OCI-LY7 (cell line): Measurements from ENCODE around the gene CCNE1. TPM values are rescaled to one million over a fixed set of nuclear protein-coding genes. Genes with fewer than 3 reads are reported as not detected.
"Not testable (repeated sequence)": the region's sequence is repeated elsewhere in the genome, so short reads cannot be mapped to it uniquely, and the experiment has no call there.

Experiments
- BruUV-seq: library from RNA; stranded (reverse); fragments of 400-500 nt; replicated peaks from 2 replicates; lab custom pipeline; 2021; lab: Mats Ljungman, UMichigan
- CTCF ChIA-PET: fragments of 300-600 bp; sonication (Branson Sonifier 250); formaldehyde crosslinking; loops from one replicate; lab custom pipeline; 2022; ENCODE audit warnings: antibody characterized with exemption; ENCODE audit not compliant: unreplicated experiment; lab: Charles Lee
- POLR2A ChIA-PET: fragments of 300-600 bp; sonication (Branson Sonifier 250); formaldehyde crosslinking; loops from one replicate; lab custom pipeline; 2022; ENCODE audit warnings: antibody characterized with exemption; lab: Charles Lee
- DNase-seq: peaks from one replicate; pipeline ENCODE4 v3.0.0-alpha.2; 2015; ENCODE audit warnings: low spot score
- H2AFZ ChIP-seq: fragments of 200-600 bp; sonication (generic), shearing (Covaris generic); 2 replicates; pipeline ENCODE4 v1.6.1; 2014; ENCODE audit warnings: mild to moderate bottlenecking, antibody characterized with exemption, low read length, moderate library complexity
- H3K27ac ChIP-seq: fragments of 200-600 bp; sonication (generic); 2 replicates; pipeline ENCODE4 v1.5.1; 2014; ENCODE audit warnings: mixed run types, low read depth, mild to moderate bottlenecking, moderate library complexity, low read length, inconsistent platforms; ENCODE audit not compliant: poor library complexity, severe bottlenecking
- H3K36me3 ChIP-seq: fragments of 200-600 bp; sonication (generic); 2 replicates; pipeline ENCODE4 v1.6.1; 2014; ENCODE audit warnings: mild to moderate bottlenecking, antibody characterized with exemption, low read length, moderate library complexity, mixed read lengths; ENCODE audit not compliant: insufficient read depth
- H3K4me1 ChIP-seq: fragments of 200-600 bp; sonication (generic); 2 replicates; pipeline ENCODE4 v1.5.1; 2014; ENCODE audit warnings: mild to moderate bottlenecking, low read length; ENCODE audit not compliant: insufficient read depth, poor library complexity, severe bottlenecking
- H3K4me2 ChIP-seq: fragments of 200-600 bp; sonication (generic); 2 replicates; pipeline ENCODE4 v1.6.1; 2014; ENCODE audit warnings: mild to moderate bottlenecking, low read length
- H3K4me3 ChIP-seq: fragments of 200-600 bp; sonication (generic); 2 replicates; pipeline ENCODE4 v1.5.1; 2014; ENCODE audit warnings: mild to moderate bottlenecking, low read depth, low read length; ENCODE audit not compliant: poor library complexity, severe bottlenecking
- H3K79me2 ChIP-seq: fragments of 200-600 bp; sonication (generic); 2 replicates; pipeline ENCODE4 v1.6.1; 2016; ENCODE audit warnings: low read depth, mild to moderate bottlenecking, low read length, moderate library complexity, mixed read lengths; ENCODE audit not compliant: insufficient read depth
- H3K9me2 ChIP-seq: fragments of 200-600 bp; sonication (generic); 2 replicates; pipeline ENCODE4 v1.6.1; 2016; ENCODE audit warnings: mild to moderate bottlenecking, low read length, mixed read lengths; ENCODE audit not compliant: insufficient read depth
- H3K9me3 ChIP-seq: fragments of 200-600 bp; sonication (generic); 2 replicates; pipeline ENCODE4 v1.6.1; 2014; ENCODE audit warnings: mild to moderate bottlenecking, mixed run types, low read length, mixed read lengths
- H4K20me1 ChIP-seq: fragments of 200-600 bp; sonication (generic); 2 replicates; pipeline ENCODE4 v1.6.1; 2014; ENCODE audit warnings: mild to moderate bottlenecking, antibody characterized with exemption, low read length, moderate library complexity, mixed read lengths; ENCODE audit not compliant: insufficient read depth
- CTCF ChIP-seq: fragments of 200-600 bp; sonication (generic); conservative IDR thresholded peaks from 2 replicates; pipeline ENCODE4 v1.5.1; 2014; ENCODE audit warnings: mild to moderate bottlenecking, antibody characterized with exemption, low read length, moderate library complexity, mixed read lengths
- EZH2phosphoT487 ChIP-seq: fragments of 200-600 bp; sonication (generic); IDR thresholded peaks from 2 replicates; pipeline ENCODE4 v1.6.1; 2018; ENCODE audit warnings: low read depth, borderline replicate concordance, mild to moderate bottlenecking, mixed run types, antibody characterized with exemption, low read length, moderate library complexity, mixed read lengths
- intact Hi-C: fragments of 100-400 bp; cut with micrococcal nuclease; formaldehyde crosslinking; loops from one replicate; pipeline ENCODE4 v1.10.0; 2022; ENCODE audit not compliant: unreplicated experiment
- total RNA-seq, 2 experiments: library from RNA; depleted of rRNA in 1 of 2; stranded (reverse); fragments of >200 nt in 1 of 2; shearing (Covaris generic) in 1 of 2; gene quantifications; 2 replicates each; pipeline ENCODE4 v1.2.3, GENCODE V29; 2014 to 2022

Gene CCNE1
- total RNA-seq, 2 experiments from 2014 or later: 23.2 to 36.1 TPM

DNA sequence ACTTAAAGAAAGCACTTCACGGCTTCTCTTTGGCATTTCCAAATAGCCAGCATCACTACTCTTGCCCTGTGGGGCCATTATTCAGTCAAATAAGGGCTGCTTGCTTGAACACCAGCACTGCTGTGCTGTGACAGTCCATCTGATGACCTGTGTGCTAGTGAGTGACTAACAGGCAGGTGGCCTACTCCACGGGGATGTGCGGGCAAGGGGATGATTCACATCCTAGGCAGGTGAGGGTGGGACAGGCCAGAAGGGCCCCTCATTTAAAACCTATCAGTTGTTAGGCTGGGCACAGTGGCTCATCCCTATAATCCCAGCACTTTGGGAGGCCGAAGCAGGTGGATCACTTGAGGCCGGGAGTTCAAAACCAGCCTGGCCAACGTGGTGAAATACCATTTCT, 8.2 kb downstream of the CCNE1 start:
- Histone ChIP-seq H3K27ac (no peak overlapping the region), H4K20me1 (no peaks in the 10 kb centered on the region), H3K4me1 (peaks cover 15% of the 10 kb centered on the region), H3K4me3 (no peak overlapping the region), H3K9me2 (no peaks in the 10 kb centered on the region), H3K9me3 (no peaks in the 10 kb centered on the region), H2AFZ (no peak overlapping the region), H3K36me3 (peaks cover 79% of the 10 kb centered on the region), H3K79me2 (no peaks in the 10 kb centered on the region), H3K4me2 (no peak overlapping the region)
- no peak for DNase-seq
- TF ChIP-seq EZH2phosphoT487 (no peak), CTCF (no peak)
- CTCF ChIA-PET: no interaction called here
- no TSS peak for BruUV-seq
- intact Hi-C loops: no loop called here
- POLR2A ChIA-PET: interaction anchor here (0.6 kb wide), 1 partner anchor 109 kb away, joined by 4 read pairs; no protein-coding TSS in a partner anchor

- ChIA-PET POLR2A (interaction anchor here (0.6 to 1.2 kb wide), 3 partner anchors 11 to 300 kb away, joined by 3 to 7 read pairs (median 4); no protein-coding TSS in a partner anchor), CTCF (no interaction called here)
- Histone ChIP-seq H3K9me3 (no peaks in the 10 kb centered on the region), H3K36me3 (peaks cover 68% of the 10 kb centered on the region), H2AFZ (no peak overlapping the region), H4K20me1 (no peaks in the 10 kb centered on the region), H3K27ac (no peak overlapping the region), H3K9me2 (no peaks in the 10 kb centered on the region), H3K79me2 (no peaks in the 10 kb centered on the region), H3K4me1 (no peaks in the 10 kb centered on the region), H3K4me3 (no peak overlapping the region), H3K4me2 (no peak overlapping the region)
- no TSS peak for BruUV-seq
- intact Hi-C loops: no loop called here
- TF ChIP-seq EZH2phosphoT487: no peak
- TF ChIP-seq CTCF: no peak
- no peak for DNase-seq
Observed at GRCh38 chr19:29823581-29824330, 12.0 kb downstream of the CCNE1 start.

DNA sequence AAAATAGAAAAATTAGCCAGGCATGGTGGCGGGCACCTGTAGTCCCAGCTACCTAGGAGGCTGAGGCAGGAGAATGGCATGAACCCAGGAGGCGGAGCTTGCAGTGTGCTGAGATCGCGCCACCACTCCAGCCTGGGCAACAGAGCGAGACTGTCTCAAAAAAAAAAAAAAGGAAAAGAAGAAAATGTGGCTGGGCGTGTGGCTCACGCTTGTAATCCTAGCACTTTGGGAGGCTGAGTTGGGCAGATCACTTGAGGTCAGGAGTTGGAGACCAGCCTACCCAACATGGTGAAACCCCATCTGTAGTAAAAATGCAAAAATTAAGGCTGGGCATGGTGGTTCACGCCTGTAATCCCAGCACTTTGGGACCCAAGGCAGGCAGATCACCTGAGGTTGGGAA, 13.5 kb downstream of the CCNE1 start:
- H3K4me1 ChIP-seq, H2AFZ ChIP-seq, CTCF ChIA-PET, POLR2A ChIA-PET, H3K79me2 ChIP-seq, BruUV-seq, H3K4me2 ChIP-seq, H3K27ac ChIP-seq, H3K9me2 ChIP-seq, H4K20me1 ChIP-seq, H3K9me3 ChIP-seq, intact Hi-C loops, H3K4me3 ChIP-seq, DNase-seq: not testable (repeated sequence)
- peaks cover 53% of the 10 kb centered on the region for H3K36me3 ChIP-seq
